H9 (cell line): ENCODE results near the gene ABR. TPM values are rescaled to one million over a fixed set of nuclear protein-coding genes. Genes with fewer than 3 reads are reported as not detected.

ENCODE experiments used
- DNase-seq: peaks from one replicate; pipeline ENCODE4 v3.0.0-alpha.2; 2017
- H2AFZ ChIP-seq: one replicate; pipeline ENCODE4 v1.6.1; 2013; ENCODE audit warnings: mild to moderate bottlenecking, low read length, control low read depth, moderate library complexity
- H2AK5ac ChIP-seq: 2 replicates; pipeline ENCODE4 v1.6.1; 2013; ENCODE audit warnings: low read length, control low read depth, mixed read lengths; ENCODE audit not compliant: insufficient read length
- H2BK120ac ChIP-seq: one replicate; pipeline ENCODE4 v1.6.1; 2013; ENCODE audit warnings: low read depth, mild to moderate bottlenecking, low read length, control low read depth, inconsistent platforms; ENCODE audit not compliant: poor library complexity, severe bottlenecking
- H2BK12ac ChIP-seq: 2 replicates; pipeline ENCODE4 v1.6.1; 2013; ENCODE audit warnings: low read length, control low read depth, mixed read lengths, low read depth; ENCODE audit not compliant: insufficient read length
- H2BK15ac ChIP-seq: 2 replicates; pipeline ENCODE4 v1.6.1; 2013; ENCODE audit warnings: low read depth, low read length, control low read depth
- H2BK20ac ChIP-seq: one replicate; pipeline ENCODE4 v1.6.1; 2013; ENCODE audit warnings: low read depth, mild to moderate bottlenecking, low read length, control low read depth, inconsistent platforms; ENCODE audit not compliant: poor library complexity, severe bottlenecking
- H2BK5ac ChIP-seq: 2 replicates; pipeline ENCODE4 v1.6.1; 2013; ENCODE audit warnings: low read length, control low read depth, mixed read lengths; ENCODE audit not compliant: insufficient read length
- H3K14ac ChIP-seq: 2 replicates; pipeline ENCODE4 v1.6.1; 2013; ENCODE audit warnings: low read length, control low read depth; ENCODE audit not compliant: insufficient read depth
- H3K18ac ChIP-seq: 2 replicates; pipeline ENCODE4 v1.6.1; 2013; ENCODE audit warnings: low read depth, mild to moderate bottlenecking, mixed read lengths, low read length, control low read depth; ENCODE audit not compliant: insufficient read length
- H3K23ac ChIP-seq: 2 replicates; pipeline ENCODE4 v1.6.1; 2013; ENCODE audit warnings: low read length, control low read depth, mixed read lengths, low read depth; ENCODE audit not compliant: insufficient read length
- H3K23me2 ChIP-seq: 2 replicates; pipeline ENCODE4 v1.6.1; 2013; ENCODE audit warnings: low read depth, mild to moderate bottlenecking, mixed read lengths, low read length, control low read depth; ENCODE audit not compliant: insufficient read length, poor library complexity, severe bottlenecking
- H3K27ac ChIP-seq: 2 replicates; pipeline ENCODE4 v1.5.1; 2013; ENCODE audit warnings: low read length, control low read depth, mixed read lengths, low read depth; ENCODE audit not compliant: insufficient read length
- H3K27me3 ChIP-seq: 2 replicates; pipeline ENCODE4 v1.6.1; 2013; ENCODE audit warnings: low read length, control low read depth, inconsistent platforms; ENCODE audit not compliant: insufficient read depth
- H3K4ac ChIP-seq: 2 replicates; pipeline ENCODE4 v1.6.1; 2013; ENCODE audit warnings: low read depth, mild to moderate bottlenecking, control low read depth, inconsistent platforms, low read length, moderate library complexity
- H3K4me1 ChIP-seq: 2 replicates; pipeline ENCODE4 v1.6.1; 2013; ENCODE audit warnings: low read length, control low read depth, inconsistent platforms; ENCODE audit not compliant: insufficient read depth
- H3K4me2 ChIP-seq: 2 replicates; pipeline ENCODE4 v1.6.1; 2013; ENCODE audit warnings: low read length, control low read depth, mixed read lengths; ENCODE audit not compliant: insufficient read length, insufficient read depth
- H3K56ac ChIP-seq: 2 replicates; pipeline ENCODE4 v1.6.1; 2013; ENCODE audit warnings: low read depth, mild to moderate bottlenecking, mixed read lengths, low read length, control low read depth; ENCODE audit not compliant: insufficient read length
- H3K79me1 ChIP-seq: 2 replicates; pipeline ENCODE4 v1.6.1; 2013; ENCODE audit warnings: low read depth, mild to moderate bottlenecking, moderate library complexity, low read length, control low read depth, inconsistent platforms; ENCODE audit not compliant: insufficient read depth, poor library complexity, severe bottlenecking
- H3K79me2 ChIP-seq: 2 replicates; pipeline ENCODE4 v1.6.1; 2013; ENCODE audit warnings: low read length, control low read depth, inconsistent platforms; ENCODE audit not compliant: insufficient read depth
- H3K9ac ChIP-seq: 2 replicates; pipeline ENCODE4 v1.6.1; 2013; ENCODE audit warnings: low read length, control low read depth, mixed read lengths; ENCODE audit not compliant: insufficient read length; ENCODE audit errors: extremely low read depth
- H3K9me3 ChIP-seq: one replicate; pipeline ENCODE4 v1.6.1; 2013; ENCODE audit warnings: low read depth, low read length, inconsistent platforms; ENCODE audit not compliant: control insufficient read depth
- H3T11ph ChIP-seq: one replicate; pipeline ENCODE4 v1.6.1; 2013; ENCODE audit warnings: mild to moderate bottlenecking, low read length, control low read depth, inconsistent platforms
- H4K20me1 ChIP-seq: one replicate; pipeline ENCODE4 v1.6.1; 2013; ENCODE audit not compliant: control insufficient read depth, insufficient read length, insufficient read depth
- H4K5ac ChIP-seq: 2 replicates; pipeline ENCODE4 v1.6.1; 2013; ENCODE audit warnings: low read depth, mild to moderate bottlenecking, mixed read lengths, low read length, control low read depth; ENCODE audit not compliant: insufficient read length
- H4K8ac ChIP-seq: replicated peaks from 2 replicates; pipeline ENCODE4 v1.6.1; 2013; ENCODE audit warnings: low read length, control low read depth, mixed read lengths, low read depth; ENCODE audit not compliant: insufficient read length
- H4K91ac ChIP-seq: 2 replicates; pipeline ENCODE4 v1.6.1; 2013; ENCODE audit warnings: low read depth, mild to moderate bottlenecking, moderate library complexity, mixed read lengths, low read length, control low read depth; ENCODE audit not compliant: insufficient read length
- H3K27ac Mint-ChIP-seq, 3 experiments: 2 replicates in 2 of 3; 3 replicates in 1 of 3; pipeline ENCODE4 v1.8.0; 2020 to 2021; ENCODE audit warnings: mixed read lengths in 3 of 3, mild to moderate bottlenecking in 1 of 3, moderate library complexity in 1 of 3
- H3K27me3 Mint-ChIP-seq: 2 replicates; pipeline ENCODE4 v1.8.0; 2021; ENCODE audit warnings: low read depth, mild to moderate bottlenecking, moderate library complexity, mixed read lengths
- H3K36me3 Mint-ChIP-seq, 3 experiments: 2 replicates in 2 of 3; 3 replicates in 1 of 3; pipeline ENCODE4 v1.8.0; 2020 to 2021; ENCODE audit warnings: low read depth in 3 of 3, mixed read lengths in 3 of 3; ENCODE audit not compliant: insufficient read depth in 1 of 3
- H3K4me1 Mint-ChIP-seq, 2 experiments: 2 replicates each; pipeline ENCODE4 v1.8.0; 2020; ENCODE audit warnings: mixed read lengths in 2 of 2
- H3K4me3 Mint-ChIP-seq, 2 experiments: 2 replicates in 1 of 2; 3 replicates in 1 of 2; pipeline ENCODE4 v1.8.0; 2020 to 2021; ENCODE audit warnings: mild to moderate bottlenecking in 2 of 2, mixed read lengths in 2 of 2, moderate library complexity in 1 of 2
- H3K9me3 Mint-ChIP-seq, 2 experiments: 2 replicates in 1 of 2; 3 replicates in 1 of 2; pipeline ENCODE4 v1.8.0; 2020; ENCODE audit warnings: mild to moderate bottlenecking in 2 of 2, mixed read lengths in 2 of 2, moderate library complexity in 1 of 2
- WGBS: extraction: QIAGEN DNeasy Blood & Tissue Kit; methylation state at CpG from one replicate; pipeline ENCODE4 v1.1.7; 2013; ENCODE audit warnings: missing lambda C conversion rate, low lambda C conversion rate, mixed read lengths; ENCODE audit not compliant: insufficient read length; ENCODE audit errors: extremely low coverage; 5-methylcytosine and 5-hydroxymethylcytosine counted together
- total RNA-seq: library from RNA; stranded (reverse); gene quantifications from 2 replicates; pipeline ENCODE4 v1.2.1, GENCODE V29; 2021
- TF ChIP-seq, protein P1 (sequence below): fragments of 200-600 bp; sonication (generic); conservative IDR thresholded peaks from 3 replicates; pipeline ENCODE4 v1.8.0; 2021; ENCODE audit warnings: antibody characterized with exemption, mild to moderate bottlenecking

The ABR gene
- total RNA-seq, 1 experiment from 2014 or later: 34.7 TPM

- DNase-seq: no peak
Measured at GRCh38 chr17:1179112-1179817, 516 bp downstream of the ABR start.

More at GRCh38 chr17:1179112-1179817, 516 bp downstream of the ABR start:
- H2AFZ ChIP-seq: no peak overlapping the region
- no peaks in the 10 kb centered on the region for H3K79me2 ChIP-seq
- H2BK20ac ChIP-seq: no peak overlapping the region
- H3K9me3 ChIP-seq: no peaks in the 10 kb centered on the region
- no peak overlapping the region for H2BK15ac ChIP-seq
- H3K18ac ChIP-seq: no peak overlapping the region
- H4K91ac ChIP-seq: no peak overlapping the region
- no peak overlapping the region for H3K56ac ChIP-seq
- WGBS: no CpG with 5 or more reads among the region's 69 CpGs
- H3K9ac ChIP-seq: peak overlapping the region; percentile 27
- Mint-ChIP-seq H3K27ac (no peak overlapping the region), H3K27me3 (peaks cover 55% of the 10 kb centered on the region), H3K9me3 (no peaks in the 10 kb centered on the region; a peak in 1 of 5 replicates), H3K4me1 (peaks cover 18 to 25% of the 10 kb centered on the region in 2 experiments), H3K4me3 (peak overlapping the region; percentile 76 to 90), H3K36me3 (peaks cover 0 to 4% (median 0%) of the 10 kb centered on the region in 3 experiments; a peak in 1 of 7 replicates)
- H3T11ph ChIP-seq: no peak overlapping the region
- peak overlapping the region; percentile 52 for H3K4me2 ChIP-seq
- no peak overlapping the region for H2BK5ac ChIP-seq
- no peaks in the 10 kb centered on the region for H3K79me1 ChIP-seq
- no peak overlapping the region for H2BK12ac ChIP-seq
- no peaks in the 10 kb centered on the region for H4K20me1 ChIP-seq
- no peak overlapping the region for H3K23ac ChIP-seq
- H3K4ac ChIP-seq: no peak overlapping the region
- no peak overlapping the region for H2AK5ac ChIP-seq
- H3K23me2 ChIP-seq: peaks cover 8% of the 10 kb centered on the region
- H3K27ac ChIP-seq: no peak overlapping the region
- no peak overlapping the region for H4K5ac ChIP-seq
- TF ChIP-seq, protein P1, sequence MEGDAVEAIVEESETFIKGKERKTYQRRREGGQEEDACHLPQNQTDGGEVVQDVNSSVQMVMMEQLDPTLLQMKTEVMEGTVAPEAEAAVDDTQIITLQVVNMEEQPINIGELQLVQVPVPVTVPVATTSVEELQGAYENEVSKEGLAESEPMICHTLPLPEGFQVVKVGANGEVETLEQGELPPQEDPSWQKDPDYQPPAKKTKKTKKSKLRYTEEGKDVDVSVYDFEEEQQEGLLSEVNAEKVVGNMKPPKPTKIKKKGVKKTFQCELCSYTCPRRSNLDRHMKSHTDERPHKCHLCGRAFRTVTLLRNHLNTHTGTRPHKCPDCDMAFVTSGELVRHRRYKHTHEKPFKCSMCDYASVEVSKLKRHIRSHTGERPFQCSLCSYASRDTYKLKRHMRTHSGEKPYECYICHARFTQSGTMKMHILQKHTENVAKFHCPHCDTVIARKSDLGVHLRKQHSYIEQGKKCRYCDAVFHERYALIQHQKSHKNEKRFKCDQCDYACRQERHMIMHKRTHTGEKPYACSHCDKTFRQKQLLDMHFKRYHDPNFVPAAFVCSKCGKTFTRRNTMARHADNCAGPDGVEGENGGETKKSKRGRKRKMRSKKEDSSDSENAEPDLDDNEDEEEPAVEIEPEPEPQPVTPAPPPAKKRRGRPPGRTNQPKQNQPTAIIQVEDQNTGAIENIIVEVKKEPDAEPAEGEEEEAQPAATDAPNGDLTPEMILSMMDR: no peak
- no peak overlapping the region for H3K14ac ChIP-seq
- H2BK120ac ChIP-seq: no peak overlapping the region
- no peaks in the 10 kb centered on the region; the same call in 1 of the 2 replicates for H3K4me1 ChIP-seq
- H3K27me3 ChIP-seq: peaks cover 3% of the 10 kb centered on the region; the same call in 1 of the 2 replicates
- H4K8ac ChIP-seq: no peak overlapping the region
